Suprapubic skin (tissue), 4 donors: Measurements from ENCODE around the gene CATSPERB.

ENCODE experiments used
- EP300 ChIP-seq: sonication (generic); formaldehyde crosslinking; IDR thresholded peaks from one replicate; pipeline ENCODE4 v1.6.1; 2017; ENCODE audit warnings: antibody characterized with exemption
- POLR2A ChIP-seq, 2 donors: fragments of 450-650 bp; IDR thresholded peaks; one replicate each; pipeline ENCODE4 v1.6.1; 2017; ENCODE audit warnings: antibody characterized with exemption in 2 of 2, mild to moderate bottlenecking in 2 of 2, moderate library complexity in 2 of 2
- POLR2AphosphoS5 ChIP-seq, 3 donors: sonication (generic); formaldehyde crosslinking; IDR thresholded peaks; one replicate each; pipeline ENCODE4 v1.6.1; 2017; ENCODE audit warnings: antibody characterized with exemption in 3 of 3
- TF ChIP-seq, protein P1 (sequence below), 2 donors: fragments of 200-600 bp in 1 of 2; fragments of 450-650 bp in 1 of 2; sonication (generic) in 1 of 2; IDR thresholded peaks; one replicate each; pipeline ENCODE4 v1.5.1; 2016 to 2019; ENCODE audit warnings: antibody characterized with exemption in 2 of 2, mild to moderate bottlenecking in 1 of 2, moderate library complexity in 1 of 2

DNA sequence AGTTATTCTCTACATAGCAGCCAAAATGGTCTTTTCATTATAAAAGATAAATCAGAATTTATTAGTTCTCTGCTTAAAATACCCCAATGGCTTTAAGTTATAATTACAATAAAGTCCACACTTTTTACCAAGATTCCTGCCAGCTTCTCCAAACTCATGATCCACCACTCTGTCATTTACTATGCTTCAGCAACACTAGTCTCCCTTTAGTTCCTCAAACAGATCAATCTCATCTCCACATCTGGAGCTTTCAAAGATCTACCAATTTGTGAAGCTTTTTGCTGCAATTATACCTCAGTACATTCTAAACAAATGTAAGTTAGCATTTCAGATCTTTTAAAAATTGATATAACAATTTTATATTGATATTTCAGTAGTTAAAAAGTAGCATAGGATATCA, 24.9 kb downstream of the CATSPERB start:
- TF ChIP-seq, protein P1, sequence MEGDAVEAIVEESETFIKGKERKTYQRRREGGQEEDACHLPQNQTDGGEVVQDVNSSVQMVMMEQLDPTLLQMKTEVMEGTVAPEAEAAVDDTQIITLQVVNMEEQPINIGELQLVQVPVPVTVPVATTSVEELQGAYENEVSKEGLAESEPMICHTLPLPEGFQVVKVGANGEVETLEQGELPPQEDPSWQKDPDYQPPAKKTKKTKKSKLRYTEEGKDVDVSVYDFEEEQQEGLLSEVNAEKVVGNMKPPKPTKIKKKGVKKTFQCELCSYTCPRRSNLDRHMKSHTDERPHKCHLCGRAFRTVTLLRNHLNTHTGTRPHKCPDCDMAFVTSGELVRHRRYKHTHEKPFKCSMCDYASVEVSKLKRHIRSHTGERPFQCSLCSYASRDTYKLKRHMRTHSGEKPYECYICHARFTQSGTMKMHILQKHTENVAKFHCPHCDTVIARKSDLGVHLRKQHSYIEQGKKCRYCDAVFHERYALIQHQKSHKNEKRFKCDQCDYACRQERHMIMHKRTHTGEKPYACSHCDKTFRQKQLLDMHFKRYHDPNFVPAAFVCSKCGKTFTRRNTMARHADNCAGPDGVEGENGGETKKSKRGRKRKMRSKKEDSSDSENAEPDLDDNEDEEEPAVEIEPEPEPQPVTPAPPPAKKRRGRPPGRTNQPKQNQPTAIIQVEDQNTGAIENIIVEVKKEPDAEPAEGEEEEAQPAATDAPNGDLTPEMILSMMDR (IDR thresholded peaks at IDR 0.05), result no peak
- TF ChIP-seq POLR2AphosphoS5 (IDR thresholded peaks at IDR 0.05) (no peak), EP300 (no peak), POLR2A (IDR thresholded peaks at IDR 0.05) (no peak)
